ENCODE data around the gene SND1. TPM values are rescaled to one million over a fixed set of nuclear protein-coding genes. Genes with fewer than 3 reads are reported as not detected.

SND1 gene
- total RNA-seq, 2 donors from 2014 or later = 91.0 to 111 TPM

DNA sequence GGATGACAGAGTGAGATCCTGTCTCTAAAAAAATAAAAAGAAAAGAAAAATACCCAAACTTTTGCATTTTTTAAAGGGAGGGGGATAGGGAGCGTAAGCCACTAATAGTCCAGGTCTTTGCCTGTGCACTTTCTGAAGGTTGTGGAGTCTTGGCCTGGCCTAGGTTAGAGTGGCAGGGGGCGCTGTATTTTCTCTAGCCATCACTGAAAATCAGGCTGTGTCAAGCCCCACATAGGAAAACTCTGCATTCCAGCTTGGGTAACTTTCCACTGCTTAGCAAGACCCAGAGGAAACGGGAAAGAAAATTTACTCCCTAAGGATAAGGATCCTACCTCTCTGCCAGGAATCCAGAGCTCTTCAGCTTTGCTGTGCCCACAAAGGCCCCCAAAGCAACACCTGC is 23.5 kb upstream of the SND1 start:
- Histone ChIP-seq H3K27ac (no peak overlapping the region), H3K9me3 (no peaks in the 10 kb centered on the region), H3K4me3 (no peak overlapping the region), H3K36me3 (no peaks in the 10 kb centered on the region), H3K27me3 (replicated peaks; ENCODE audit: insufficient read depth) (no peaks in the 10 kb centered on the region), H3K4me1 (ENCODE audit: control insufficient read depth in 1 of 2, low read depth in 2 of 2) (peaks cover 6 to 17% of the 10 kb centered on the region in 2 donors)
- TF ChIP-seq, protein P1, sequence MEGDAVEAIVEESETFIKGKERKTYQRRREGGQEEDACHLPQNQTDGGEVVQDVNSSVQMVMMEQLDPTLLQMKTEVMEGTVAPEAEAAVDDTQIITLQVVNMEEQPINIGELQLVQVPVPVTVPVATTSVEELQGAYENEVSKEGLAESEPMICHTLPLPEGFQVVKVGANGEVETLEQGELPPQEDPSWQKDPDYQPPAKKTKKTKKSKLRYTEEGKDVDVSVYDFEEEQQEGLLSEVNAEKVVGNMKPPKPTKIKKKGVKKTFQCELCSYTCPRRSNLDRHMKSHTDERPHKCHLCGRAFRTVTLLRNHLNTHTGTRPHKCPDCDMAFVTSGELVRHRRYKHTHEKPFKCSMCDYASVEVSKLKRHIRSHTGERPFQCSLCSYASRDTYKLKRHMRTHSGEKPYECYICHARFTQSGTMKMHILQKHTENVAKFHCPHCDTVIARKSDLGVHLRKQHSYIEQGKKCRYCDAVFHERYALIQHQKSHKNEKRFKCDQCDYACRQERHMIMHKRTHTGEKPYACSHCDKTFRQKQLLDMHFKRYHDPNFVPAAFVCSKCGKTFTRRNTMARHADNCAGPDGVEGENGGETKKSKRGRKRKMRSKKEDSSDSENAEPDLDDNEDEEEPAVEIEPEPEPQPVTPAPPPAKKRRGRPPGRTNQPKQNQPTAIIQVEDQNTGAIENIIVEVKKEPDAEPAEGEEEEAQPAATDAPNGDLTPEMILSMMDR (IDR thresholded peaks at IDR 0.05) = no peak
- ATAC-seq (ENCODE audit: insufficient number of reproducible peaks, low FRiP score, low read depth) = no peak
- DNase-seq (ENCODE audit: low spot score) = no peak

DNA sequence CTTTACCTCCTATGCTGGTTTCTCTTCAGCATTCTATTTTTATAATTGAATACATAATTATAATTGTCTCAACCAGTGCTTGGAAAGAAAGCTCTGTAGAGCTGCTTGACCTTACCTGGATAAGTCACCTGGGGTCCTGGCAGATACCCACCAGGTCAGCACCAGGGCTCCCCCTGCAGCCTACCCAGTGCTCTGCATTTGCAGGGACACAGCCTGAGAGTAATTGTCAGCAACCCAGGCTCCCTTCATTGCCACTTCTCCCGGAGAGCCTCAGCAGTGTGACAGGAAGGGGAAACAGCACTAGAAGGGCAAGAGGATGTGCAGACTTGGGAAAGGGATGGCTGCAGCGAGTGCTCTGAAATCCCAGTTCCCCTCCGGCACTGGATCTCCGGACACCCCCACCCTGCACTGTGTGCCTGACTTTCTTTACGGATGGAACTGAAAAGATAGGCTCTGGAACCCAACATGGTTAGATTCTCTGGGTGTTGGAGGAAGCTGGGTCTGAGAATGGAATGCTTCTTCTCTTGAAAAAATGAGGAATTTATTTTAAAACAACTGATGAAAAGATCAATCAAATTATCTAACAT is 22.6 kb upstream of the SND1 start:
- DNase-seq (ENCODE audit: low spot score) (no peak), ATAC-seq (ENCODE audit: insufficient number of reproducible peaks, low FRiP score, low read depth) (no peak)
- H3K36me3 ChIP-seq = no peaks in the 10 kb centered on the region
- peaks cover 7 to 19% of the 10 kb centered on the region in 2 donors for H3K4me1 ChIP-seq (ENCODE audit: control insufficient read depth in 1 of 2, low read depth in 2 of 2)
- TF ChIP-seq, protein P1 (IDR thresholded peaks at IDR 0.05) = no peak
- H3K4me3 ChIP-seq = no peak overlapping the region
- H3K27ac ChIP-seq = no peak overlapping the region
- no peaks in the 10 kb centered on the region for H3K9me3 ChIP-seq
- H3K27me3 ChIP-seq (replicated peaks; ENCODE audit: insufficient read depth) = no peaks in the 10 kb centered on the region

DNA sequence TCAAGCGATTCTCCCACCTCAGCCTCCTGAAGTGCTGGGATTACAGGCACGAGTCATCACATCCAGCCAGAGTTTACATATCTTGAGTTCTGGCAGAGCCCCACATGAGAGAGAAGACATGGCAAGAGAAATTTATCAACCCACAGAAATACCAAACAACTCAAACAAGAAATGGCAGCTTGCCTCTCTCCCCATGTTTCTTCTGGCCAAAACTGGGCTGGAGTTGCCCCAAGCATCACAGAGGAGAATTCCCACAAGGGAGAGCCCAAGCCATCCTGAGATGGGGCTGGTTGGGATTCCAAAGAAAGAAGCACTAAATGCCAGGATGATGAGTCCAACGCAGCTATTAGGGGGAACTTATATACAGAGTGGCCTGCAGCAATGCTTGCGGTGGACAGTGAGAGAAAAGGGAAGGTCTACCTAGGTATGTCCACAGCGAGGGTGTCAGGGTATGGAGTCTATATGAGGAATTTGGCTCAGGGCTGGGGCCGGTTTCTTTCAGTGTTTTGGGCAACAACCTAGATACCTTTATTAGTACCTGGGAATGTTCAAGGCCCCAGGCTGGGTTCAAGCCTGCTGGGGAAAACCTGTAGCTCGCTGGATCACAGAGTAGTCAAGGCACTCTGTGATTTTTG is 19.6 kb upstream of the SND1 start:
- TF ChIP-seq, protein P1 (IDR thresholded peaks at IDR 0.05) = no peak
- H3K36me3 ChIP-seq = no peaks in the 10 kb centered on the region
- DNase-seq (ENCODE audit: low spot score) = no peak
- no peak overlapping the region for H3K4me3 ChIP-seq
- no peaks in the 10 kb centered on the region for H3K9me3 ChIP-seq
- H3K27ac ChIP-seq = no peak overlapping the region
- no peaks in the 10 kb centered on the region for H3K27me3 ChIP-seq (replicated peaks; ENCODE audit: insufficient read depth)
- no peak for ATAC-seq (ENCODE audit: insufficient number of reproducible peaks, low FRiP score, low read depth)
- peaks cover 11 to 24% of the 10 kb centered on the region in 2 donors for H3K4me1 ChIP-seq (ENCODE audit: control insufficient read depth in 1 of 2, low read depth in 2 of 2)

DNA sequence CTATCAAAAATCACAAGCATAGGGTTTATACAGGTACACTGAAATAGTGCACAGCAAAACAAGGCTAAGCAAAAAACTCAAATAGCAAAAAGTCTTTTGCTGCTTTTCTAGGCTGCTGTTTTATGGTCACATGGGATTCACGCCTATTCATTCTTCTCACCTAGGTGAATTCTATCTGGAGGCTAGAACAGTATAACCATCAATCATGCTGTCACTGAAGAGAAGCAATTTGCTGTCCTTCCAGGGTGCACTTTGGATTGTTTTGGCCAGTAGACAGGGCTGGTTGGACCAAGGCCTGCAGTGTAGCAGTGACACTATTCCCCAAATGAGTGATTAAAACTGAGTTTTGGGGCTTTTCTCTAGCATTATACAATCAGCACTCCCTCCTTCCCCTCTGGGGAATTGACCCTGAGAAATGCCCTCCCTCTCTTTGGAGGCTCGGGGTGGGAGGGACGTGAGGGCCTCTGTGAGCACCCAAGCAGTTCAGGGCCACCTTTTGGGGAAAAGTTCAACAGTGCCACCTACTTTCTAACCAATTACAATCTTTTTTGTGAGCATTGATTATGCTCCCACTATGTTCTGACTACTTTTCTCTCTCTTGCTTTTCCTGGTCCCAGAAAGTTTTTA is 16.2 kb upstream of the SND1 start:
- no peaks in the 10 kb centered on the region for H3K36me3 ChIP-seq
- H3K27ac ChIP-seq = no peak overlapping the region
- DNase-seq (ENCODE audit: low spot score) = no peak
- no peaks in the 10 kb centered on the region for H3K27me3 ChIP-seq (replicated peaks; ENCODE audit: insufficient read depth)
- H3K4me3 ChIP-seq = no peak overlapping the region
- peaks cover 11 to 24% of the 10 kb centered on the region in 2 donors for H3K4me1 ChIP-seq (ENCODE audit: control insufficient read depth in 1 of 2, low read depth in 2 of 2)
- TF ChIP-seq, protein P1 (IDR thresholded peaks at IDR 0.05) = no peak
- no peaks in the 10 kb centered on the region for H3K9me3 ChIP-seq
- no peak for ATAC-seq (ENCODE audit: insufficient number of reproducible peaks, low FRiP score, low read depth)

DNA sequence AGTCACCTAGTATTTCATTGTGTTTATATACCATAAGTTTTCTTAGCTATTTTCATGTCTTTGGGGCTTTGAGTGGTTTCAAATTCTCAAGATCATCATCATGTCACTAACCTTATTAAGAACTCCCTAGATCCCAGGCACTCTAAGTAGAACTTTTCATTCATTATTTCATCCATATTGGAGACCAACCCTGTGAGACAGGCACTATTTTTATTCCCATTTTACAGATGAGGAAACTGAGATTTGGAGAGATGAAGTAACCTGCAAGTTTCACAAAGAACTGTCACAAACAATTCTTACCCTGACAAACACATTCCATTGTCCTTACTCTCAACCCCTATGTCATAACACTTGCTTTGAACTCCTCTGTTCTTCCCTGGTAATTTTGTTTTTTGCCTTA is 13.8 kb upstream of the SND1 start:
- ATAC-seq (ENCODE audit: insufficient number of reproducible peaks, low FRiP score, low read depth) = no peak
- H3K4me3 ChIP-seq = no peak overlapping the region
- no peak for DNase-seq (ENCODE audit: low spot score)
- H3K27ac ChIP-seq = no peak overlapping the region
- H3K27me3 ChIP-seq (replicated peaks; ENCODE audit: insufficient read depth) = no peaks in the 10 kb centered on the region
- no peaks in the 10 kb centered on the region for H3K36me3 ChIP-seq
- peaks cover 5 to 9% of the 10 kb centered on the region in 2 donors for H3K4me1 ChIP-seq (ENCODE audit: control insufficient read depth in 1 of 2, low read depth in 2 of 2)
- TF ChIP-seq, protein P1 (IDR thresholded peaks at IDR 0.05) = no peak
- no peaks in the 10 kb centered on the region for H3K9me3 ChIP-seq
